ENCODE measurements around the gene TSPO. TPM values are rescaled to one million over a fixed set of nuclear protein-coding genes. Genes with fewer than 3 reads are reported as not detected.

The TSPO gene
- total and polyA plus RNA-seq, 2 experiments from 2014 or later: 34.6 to 44.7 TPM

GRCh38 chr22:43202756-43203410 lies 51.5 kb downstream of the TSPO start:
- H3K9me3 Mint-ChIP-seq: no peaks in the 10 kb centered on the region; the same call in 2 of the 3 replicates
- H3K4me2 ChIP-seq: no peak overlapping the region
- DNase-seq (ENCODE audit: low spot score): no peak

More at GRCh38 chr22:43202756-43203410, 51.5 kb downstream of the TSPO start:
- peak overlapping the region; percentile 69; the same call in 1 of the 2 replicates for H2AFZ ChIP-seq
- Mint-ChIP-seq H3K36me3 (ENCODE audit: low read depth) (no peaks in the 10 kb centered on the region), H3K27me3 (ENCODE audit: insufficient read depth, low read depth, poor library complexity) (peaks cover 16% of the 10 kb centered on the region), H3K27ac (peak overlapping the region; percentile 51; the same call in 1 of the 2 replicates), H3K4me1 (peaks cover 12% of the 10 kb centered on the region), H3K4me3 (no peak overlapping the region)
- peaks cover 3% of the 10 kb centered on the region; the same call in 1 of the 2 replicates for H3K4me1 ChIP-seq (ENCODE audit: insufficient read depth)
- no peaks in the 10 kb centered on the region for H3F3A ChIP-seq (replicated peaks; ENCODE audit: low read depth)
- no peaks in the 10 kb centered on the region for H3K9me2 ChIP-seq (ENCODE audit: insufficient read depth)
- no peaks in the 10 kb centered on the region for H3K27me3 ChIP-seq (ENCODE audit: insufficient read depth)
- H3K36me3 ChIP-seq (ENCODE audit: insufficient read depth): no peaks in the 10 kb centered on the region
- no peak overlapping the region for H3K4me3 ChIP-seq
- H4K20me1 ChIP-seq (replicated peaks; ENCODE audit: insufficient read depth): no peaks in the 10 kb centered on the region
- no peaks in the 10 kb centered on the region for H3K79me2 ChIP-seq (replicated peaks; ENCODE audit: insufficient read depth)
- TF ChIP-seq ZNF331 (CRISPR knock-in tag; IDR thresholded peaks at IDR 0.05; ENCODE audit: low read depth) (no peak), REST (IDR thresholded peaks at IDR 0.05; ENCODE audit: unreplicated experiment) (no peak), STAT1 (IDR thresholded peaks at IDR 0.05; ENCODE audit: unreplicated experiment) (no peak), ZNF462 (CRISPR knock-in tag; IDR thresholded peaks at IDR 0.05) (no peak)
- no peak overlapping the region for H3K27ac ChIP-seq (ENCODE audit: low read depth)
- no peak for ATAC-seq
